Measurements from ENCODE around the gene ICAM5.
A peak's percentile ranks its signal among the peaks of the same experiment; 100 is the strongest.
"Not testable (repeated sequence)": the region's sequence is repeated elsewhere in the genome, so short reads cannot be mapped to it uniquely, and the experiment has no call there.

ICAM5 gene, protein sequence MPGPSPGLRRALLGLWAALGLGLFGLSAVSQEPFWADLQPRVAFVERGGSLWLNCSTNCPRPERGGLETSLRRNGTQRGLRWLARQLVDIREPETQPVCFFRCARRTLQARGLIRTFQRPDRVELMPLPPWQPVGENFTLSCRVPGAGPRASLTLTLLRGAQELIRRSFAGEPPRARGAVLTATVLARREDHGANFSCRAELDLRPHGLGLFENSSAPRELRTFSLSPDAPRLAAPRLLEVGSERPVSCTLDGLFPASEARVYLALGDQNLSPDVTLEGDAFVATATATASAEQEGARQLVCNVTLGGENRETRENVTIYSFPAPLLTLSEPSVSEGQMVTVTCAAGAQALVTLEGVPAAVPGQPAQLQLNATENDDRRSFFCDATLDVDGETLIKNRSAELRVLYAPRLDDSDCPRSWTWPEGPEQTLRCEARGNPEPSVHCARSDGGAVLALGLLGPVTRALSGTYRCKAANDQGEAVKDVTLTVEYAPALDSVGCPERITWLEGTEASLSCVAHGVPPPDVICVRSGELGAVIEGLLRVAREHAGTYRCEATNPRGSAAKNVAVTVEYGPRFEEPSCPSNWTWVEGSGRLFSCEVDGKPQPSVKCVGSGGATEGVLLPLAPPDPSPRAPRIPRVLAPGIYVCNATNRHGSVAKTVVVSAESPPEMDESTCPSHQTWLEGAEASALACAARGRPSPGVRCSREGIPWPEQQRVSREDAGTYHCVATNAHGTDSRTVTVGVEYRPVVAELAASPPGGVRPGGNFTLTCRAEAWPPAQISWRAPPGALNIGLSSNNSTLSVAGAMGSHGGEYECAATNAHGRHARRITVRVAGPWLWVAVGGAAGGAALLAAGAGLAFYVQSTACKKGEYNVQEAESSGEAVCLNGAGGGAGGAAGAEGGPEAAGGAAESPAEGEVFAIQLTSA

DNA sequence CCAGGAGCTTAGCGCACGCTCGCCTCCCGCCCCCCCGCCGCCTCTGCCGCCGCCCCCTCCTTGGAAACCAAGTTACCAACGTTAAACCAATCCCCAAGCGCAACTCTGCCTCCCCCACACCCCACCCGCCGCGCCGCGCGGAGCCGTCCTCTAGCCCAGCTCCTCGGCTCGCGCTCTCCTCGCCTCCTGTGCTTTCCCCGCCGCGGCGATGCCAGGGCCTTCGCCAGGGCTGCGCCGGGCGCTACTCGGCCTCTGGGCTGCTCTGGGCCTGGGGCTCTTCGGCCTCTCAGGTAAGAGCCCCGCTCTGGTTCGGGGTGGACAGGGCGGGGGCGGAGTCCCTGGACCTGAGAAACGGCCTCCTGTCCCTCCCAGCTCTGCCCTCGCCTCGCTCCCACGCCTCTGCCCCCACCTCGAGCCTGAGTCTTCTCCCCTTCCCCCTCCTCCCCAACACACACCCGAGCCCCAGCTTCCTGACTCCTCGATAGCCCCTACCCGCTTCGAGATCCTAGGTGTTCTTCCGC lies at the start of gene ICAM5:
ICAM5 (plus strand) TSS at position 117 of the 521 bp plus-strand sequence; CDS start at position 209, 92 bp downstream.
- DNase-seq: peak; percentile 84

DNA sequence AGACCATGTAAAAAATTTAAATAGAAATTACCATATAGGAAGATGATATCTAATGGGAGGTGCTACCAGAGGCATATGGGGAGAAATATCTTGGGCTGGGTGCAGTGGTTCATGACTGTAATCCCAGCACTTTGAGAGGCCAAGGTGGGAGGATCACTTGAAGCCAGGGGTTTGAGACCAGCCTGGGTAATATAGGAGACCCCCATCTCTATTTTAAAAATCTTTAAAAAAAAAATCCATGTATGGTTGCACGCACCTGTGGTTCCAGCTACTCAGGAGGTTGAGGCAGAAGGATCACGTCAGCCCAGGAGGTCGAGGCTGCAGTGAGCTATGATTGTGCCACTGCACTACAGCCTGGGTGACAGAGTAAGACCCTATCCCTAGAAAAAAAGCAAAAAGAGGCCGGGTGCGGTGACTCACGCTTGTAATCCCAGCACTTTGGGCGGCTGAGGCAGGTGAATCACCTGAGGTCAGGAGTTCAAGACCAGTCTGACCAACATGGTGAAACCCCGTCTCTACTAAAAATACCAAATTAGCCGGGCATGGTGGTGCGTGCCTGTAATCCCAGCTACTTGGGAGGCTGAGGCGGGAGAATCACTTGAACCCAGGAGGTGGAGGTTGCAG lies 47.8 kb upstream of the ICAM5 start:
- DNase-seq: not testable (repeated sequence)

DNA sequence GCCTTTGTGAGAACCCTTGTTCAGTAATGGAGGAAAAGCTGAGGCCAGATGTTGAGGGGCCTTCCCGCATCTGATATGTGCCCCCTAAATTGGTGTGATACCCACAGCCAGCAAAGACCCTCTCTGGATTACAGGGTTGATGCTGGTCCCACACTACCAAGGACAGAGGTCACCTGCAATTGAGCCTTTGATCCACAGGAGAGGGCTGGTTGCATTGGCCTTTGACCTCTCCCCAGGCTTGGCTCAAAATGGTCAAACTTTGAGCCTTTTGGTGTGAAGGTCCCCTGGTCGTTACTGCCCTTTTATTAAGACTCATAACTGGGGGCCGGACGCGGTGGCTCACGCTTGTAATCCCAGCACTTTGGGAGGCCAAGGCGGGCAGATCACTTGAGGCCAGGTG lies 46.1 kb upstream of the ICAM5 start:
- DNase-seq: no peak

DNA sequence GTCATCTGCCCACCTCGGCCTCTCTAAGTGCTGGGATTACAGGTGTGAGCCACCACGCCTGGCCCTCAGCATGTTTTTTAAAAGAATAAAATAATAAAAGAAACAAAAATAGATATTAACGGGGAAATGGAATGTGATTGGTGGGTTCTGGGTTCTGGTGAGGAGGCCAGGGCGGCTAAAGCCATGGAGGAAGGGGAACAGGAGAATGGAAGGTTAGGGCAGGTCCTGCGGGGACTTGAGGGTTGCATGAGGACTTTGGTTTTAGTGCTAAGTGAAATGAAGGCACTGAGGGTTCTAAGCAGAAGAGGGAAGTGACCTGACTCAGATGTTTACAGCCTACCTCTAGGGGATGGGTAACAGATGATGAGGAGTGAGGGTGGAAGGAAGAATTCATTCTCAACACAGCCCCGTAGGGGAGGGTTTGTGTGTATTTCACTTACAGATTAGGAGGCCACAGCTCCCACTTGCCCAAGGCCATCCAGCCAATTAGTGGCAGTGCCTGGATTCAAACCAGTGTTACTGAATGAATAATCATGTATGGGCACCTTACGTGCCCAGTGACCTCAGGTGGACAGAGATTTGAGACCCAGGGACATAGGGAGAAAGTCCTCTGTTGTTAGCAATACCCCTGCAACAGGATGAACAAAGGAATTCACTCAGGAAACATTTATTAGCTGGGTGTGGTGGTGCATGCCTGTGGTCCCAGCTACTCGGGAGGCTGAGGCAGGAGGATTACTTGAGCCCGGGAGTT lies 44.4 kb upstream of the ICAM5 start:
- peak; percentile 16 for DNase-seq

DNA sequence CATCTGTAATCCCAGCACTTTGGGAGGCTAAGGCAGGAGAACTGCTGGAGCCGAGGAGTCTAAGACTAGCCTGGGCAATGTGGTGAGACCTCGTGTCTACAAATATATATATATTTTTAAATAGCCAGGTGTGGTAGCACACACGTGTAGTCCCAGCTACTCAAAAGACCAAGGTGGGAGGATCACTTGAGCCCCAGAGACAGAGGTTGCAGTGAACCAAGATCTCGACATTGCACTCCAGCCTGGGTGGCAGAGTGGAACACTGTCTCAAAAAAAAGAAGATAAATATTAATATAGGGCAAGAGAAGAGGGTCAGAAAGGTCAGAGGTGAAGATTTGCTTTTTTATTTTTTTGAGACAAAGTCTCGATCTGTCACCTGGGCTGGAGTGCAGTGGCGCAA lies 43.2 kb upstream of the ICAM5 start:
- DNase-seq: no peak

DNA sequence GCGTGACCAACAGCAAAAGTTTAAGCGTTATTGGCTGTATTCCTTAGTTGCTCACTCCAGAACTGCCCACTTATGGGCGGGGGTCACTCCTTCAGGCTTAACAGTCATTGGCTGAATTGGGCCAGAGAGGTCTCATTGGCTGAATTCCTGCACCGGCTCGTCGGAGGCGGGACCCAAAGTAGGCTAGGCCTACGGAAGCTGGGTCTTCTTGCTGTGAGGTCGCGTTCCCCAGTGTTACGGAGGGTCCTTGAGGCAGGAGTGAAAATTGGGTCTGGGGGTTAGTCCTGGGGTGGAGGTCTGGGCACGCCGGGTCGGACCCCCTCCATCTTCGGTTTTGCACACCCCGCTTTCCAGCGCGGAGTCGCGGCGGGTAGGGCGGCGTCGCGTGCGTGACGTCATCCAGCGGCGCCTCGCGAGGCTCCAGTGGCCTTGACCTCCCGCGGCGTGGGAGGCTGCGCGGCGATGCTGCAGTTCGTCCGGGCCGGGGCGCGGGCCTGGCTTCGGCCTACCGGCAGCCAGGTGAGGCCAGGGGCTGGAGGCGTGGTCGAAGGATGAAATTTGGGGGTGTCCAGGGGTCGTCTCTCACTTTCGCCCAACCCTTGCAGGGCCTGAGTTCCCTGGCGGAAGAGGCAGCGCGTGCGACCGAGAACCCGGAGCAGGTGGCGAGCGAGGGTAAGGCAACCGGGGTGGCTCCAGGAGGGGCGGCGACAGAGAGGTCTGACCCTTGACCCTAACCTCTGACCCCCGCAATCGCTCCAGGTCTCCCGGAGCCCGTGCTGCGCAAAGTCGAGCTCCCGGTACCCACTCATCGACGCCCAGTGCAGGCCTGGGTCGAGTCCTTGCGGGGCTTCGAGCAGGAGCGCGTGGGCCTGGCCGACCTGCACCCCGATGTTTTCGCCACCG lies 37.7 kb upstream of the ICAM5 start, which contains the start of gene MRPL4:
MRPL4 (plus strand) TSS at position 423 of the 903 bp plus-strand sequence; CDS start at position 463, 40 bp downstream.
- DNase-seq: peak; percentile 98

DNA sequence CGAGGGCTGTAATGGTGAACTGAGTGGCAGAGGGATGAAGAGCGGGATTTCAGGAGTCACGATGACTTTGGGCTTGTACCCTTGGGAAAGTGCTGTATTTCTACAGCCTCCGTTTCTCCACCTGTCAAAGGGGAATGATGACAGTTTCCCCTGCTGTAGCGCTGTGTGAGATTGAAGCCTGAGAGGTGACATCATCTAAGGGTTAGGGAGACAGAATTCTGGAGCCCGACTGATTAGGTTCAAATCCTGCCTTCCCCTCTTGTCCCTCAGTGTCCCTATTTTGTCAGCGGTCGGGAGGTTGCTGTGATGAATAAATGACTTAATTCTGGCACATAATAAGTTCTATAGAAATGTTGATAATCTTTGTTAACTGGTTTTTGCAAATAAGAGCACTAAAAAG lies 37.0 kb upstream of the ICAM5 start:
- no peak for DNase-seq

DNA sequence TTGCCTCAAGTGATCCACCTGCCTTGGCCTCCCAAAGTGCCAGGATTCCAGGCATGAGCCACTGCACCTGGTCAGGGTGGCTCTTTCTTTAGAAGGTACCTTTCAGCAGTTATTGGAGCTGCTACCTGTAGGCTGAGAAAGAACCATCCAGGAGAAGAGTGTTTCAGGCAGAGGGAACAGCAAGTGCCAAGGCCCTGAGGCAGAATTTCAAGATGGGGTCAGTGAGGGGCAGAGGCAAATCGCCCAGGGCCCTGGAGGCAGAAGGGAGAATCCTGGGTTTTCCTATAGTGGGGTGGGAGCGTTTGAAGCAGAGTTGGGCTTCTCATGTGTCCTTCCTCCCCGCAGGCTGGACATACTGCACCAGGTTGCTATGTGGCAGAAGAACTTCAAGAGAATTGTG lies 35.5 kb upstream of the ICAM5 start:
- DNase-seq: no peak

DNA sequence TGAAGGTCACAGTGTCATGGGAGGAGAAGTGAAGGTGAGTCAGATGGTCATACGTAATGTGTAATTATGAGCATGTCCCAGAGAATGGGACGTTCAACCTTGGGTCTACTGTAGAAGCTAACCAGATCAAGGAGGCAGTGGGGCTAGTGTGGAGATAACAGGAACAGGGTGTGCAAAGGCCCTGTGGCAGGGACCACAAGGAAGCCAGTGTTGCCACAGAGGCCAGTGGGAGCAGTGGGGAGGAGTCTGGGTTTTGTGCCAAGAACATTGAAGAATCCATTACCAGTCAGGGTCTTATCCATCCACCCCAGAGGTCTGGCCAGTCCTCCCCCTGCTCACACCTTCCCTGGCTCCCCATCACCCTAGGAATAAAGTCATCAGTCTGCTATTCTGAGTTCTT lies 34.4 kb upstream of the ICAM5 start:
- no peak for DNase-seq

DNA sequence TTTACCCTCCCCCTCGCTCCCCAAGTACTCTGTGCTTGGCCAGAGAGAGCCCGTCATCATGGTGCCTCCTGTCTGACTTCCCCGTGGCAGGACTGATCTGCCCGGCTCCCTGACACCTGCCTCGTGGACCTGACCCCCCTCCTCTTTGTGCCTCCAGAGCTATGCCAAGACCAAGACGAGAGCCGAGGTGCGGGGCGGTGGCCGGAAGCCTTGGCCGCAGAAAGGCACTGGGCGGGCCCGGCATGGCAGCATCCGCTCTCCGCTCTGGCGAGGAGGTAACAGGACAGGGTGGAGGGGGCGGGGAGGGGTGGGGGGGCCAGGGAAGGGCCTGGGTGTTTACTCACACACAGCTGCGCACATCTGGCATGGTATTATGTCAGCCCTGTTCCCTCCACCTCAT lies 33.2 kb upstream of the ICAM5 start:
- DNase-seq: no peak

DNA sequence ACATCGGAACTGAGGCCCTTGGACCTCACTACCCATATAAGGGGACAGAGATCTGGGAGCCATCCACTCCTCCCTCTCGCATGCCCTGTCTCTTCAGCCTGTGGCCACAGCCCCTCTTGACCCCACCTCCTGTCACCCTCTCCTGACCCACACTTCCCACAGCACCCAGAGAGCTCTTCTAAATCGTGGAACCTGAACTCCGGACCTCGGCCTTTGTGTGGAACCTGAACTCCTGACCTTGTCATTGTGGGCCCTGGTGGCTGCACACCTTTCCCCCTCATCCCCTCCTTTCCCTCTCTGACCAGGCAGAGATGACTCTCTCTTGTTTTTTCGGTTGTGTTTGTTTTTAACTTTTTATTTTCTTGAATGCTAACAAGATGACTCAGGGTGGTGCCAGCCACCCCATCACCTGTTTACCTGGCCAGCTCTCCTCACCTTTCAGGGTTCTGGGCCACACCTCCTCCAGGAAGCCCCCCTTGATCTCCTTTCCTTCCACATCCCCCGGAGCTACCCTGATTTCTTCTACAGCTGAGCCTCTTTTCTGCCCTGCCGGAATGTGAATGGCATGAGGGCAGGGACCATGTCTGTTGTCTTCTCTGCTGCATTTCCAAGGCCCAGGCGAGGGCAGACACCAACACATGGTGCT lies 32.7 kb upstream of the ICAM5 start:
- no peak for DNase-seq

DNA sequence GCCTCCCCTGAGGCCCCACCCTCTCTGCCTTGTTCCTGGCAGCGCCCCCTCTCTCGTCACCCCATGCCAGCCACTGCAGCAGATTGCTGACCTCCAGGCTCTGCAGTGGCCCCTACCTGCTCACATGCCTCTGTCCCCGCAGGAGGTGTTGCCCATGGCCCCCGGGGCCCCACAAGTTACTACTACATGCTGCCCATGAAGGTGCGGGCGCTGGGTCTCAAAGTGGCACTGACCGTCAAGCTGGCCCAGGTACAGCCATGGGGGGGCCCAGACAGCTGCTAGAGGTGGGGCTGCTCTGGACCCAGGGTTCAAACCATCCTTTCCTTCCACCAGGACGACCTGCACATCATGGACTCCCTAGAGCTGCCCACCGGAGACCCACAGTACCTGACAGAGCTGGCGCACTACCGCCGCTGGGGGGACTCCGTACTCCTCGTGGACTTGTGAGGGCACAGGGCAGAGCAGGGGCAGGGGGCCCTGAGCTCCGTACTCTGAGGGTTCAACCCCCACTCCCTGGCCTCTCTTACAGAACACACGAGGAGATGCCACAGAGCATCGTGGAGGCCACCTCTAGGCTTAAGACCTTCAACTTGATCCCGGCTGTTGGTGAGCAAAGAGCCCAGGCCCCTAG lies 31.6 kb upstream of the ICAM5 start:
- no peak for DNase-seq

DNA sequence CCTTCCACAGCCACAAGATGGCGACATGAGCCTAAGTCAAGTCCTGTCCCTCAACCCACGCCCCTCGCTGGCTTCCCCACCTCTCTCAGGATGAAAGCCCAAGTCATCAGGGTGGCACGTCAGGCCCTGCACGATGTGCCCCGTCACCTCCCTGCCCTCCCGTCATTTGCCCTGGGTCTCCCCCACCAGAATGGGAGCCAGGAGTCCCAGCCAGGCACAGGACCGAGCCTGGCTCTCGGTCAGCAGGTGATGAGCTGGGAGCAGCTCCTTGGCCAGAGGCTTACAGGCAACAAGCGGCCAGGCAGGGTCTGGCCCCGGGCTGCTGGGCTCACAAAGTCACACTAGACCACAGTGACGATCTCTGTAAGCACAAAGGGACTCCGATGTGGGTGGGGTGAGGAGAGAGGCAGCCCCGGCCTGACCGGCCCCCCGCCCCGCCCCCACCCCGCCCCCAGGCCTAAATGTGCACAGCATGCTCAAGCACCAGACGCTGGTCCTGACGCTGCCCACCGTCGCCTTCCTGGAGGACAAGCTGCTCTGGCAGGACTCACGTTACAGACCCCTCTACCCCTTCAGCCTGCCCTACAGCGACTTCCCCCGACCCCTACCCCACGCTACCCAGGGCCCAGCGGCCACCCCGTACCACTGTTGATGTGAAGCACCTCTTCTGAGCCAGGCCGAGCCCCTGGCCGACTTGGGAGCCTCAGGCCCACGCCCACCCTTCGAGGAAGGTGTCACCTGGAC lies 30.4 kb upstream of the ICAM5 start:
- peak; percentile 91 for DNase-seq

DNA sequence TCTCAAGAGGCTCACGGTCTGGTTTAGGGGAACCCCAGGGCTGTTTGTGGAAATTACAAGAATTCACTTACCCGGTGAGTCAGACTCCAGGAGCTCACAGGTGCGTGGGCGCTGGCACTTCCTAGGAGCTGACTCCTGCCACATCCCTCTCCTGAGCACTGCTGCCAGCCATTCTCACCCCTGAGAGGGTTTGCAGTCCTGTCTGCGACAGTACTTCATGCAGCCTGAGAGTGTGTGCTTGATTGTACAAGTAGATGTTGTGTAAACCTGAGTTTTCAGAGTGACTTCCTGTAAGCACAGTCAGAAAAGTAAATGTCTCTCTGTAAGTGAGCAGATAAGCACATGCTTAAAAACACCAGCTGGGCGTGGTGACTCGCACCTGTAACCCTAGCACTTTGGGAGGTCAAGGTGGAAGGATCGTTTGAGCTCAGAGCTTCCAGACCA lies 29.6 kb upstream of the ICAM5 start:
- DNase-seq: no peak

DNA sequence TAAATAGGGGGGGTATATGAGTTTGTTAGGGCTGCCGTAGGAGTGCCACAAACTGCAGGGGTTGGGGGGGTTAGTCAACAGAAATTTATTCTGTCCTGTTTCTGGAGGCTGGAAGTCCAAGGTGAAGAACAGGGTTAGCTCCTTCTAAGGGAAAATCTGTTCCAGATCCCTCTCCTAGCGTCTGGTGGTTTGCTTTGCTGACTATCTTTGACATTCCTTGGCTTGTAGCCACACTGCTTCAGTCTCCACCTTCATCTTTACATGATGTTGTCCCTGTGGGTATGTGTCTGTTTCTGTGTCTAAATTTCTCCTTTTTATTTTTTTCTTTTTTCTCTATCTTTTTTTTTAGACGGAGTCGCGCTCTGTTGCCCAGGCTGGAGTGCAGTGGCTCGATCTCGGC lies 27.0 kb upstream of the ICAM5 start:
- DNase-seq: no peak

DNA sequence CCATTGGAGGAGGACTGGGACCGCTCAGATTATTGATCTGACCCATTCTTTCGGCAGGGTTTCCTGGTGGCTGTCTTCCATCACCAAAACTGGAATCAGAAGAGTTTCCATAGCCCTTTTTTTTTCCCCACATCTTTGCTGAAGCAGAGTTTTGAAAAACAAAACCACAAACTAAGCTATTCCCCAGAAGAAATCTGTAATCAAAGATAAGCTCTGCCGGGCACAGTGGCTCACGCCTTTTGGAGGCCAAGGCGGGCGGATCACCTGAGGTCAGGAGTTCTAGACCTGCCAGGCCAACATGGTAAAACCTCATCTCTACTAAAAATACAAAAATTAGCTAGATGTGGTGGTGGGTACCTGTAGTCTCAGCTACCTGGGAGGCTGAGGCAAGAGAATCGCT lies 23.0 kb upstream of the ICAM5 start:
- DNase-seq: no peak

DNA sequence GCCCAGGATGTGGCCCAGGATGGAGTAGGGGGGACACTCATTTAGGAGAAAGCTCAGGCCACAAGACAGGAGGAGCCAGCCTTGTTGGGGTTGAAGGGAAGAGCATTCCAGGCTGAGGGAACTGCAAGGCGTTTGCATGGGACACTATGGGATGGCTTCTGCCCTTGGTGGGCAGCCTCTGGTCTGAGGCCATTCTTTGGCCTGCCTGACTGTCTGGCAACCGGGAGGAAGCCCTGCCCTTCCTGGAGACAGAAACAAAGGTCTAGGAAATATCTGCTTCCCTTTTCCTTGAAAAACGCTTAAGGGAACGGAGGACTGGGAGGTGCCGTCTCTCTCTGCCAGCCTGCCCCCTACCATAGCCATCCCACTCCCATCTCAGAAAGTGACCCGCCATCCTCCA lies 21.7 kb upstream of the ICAM5 start:
- DNase-seq: no peak

DNA sequence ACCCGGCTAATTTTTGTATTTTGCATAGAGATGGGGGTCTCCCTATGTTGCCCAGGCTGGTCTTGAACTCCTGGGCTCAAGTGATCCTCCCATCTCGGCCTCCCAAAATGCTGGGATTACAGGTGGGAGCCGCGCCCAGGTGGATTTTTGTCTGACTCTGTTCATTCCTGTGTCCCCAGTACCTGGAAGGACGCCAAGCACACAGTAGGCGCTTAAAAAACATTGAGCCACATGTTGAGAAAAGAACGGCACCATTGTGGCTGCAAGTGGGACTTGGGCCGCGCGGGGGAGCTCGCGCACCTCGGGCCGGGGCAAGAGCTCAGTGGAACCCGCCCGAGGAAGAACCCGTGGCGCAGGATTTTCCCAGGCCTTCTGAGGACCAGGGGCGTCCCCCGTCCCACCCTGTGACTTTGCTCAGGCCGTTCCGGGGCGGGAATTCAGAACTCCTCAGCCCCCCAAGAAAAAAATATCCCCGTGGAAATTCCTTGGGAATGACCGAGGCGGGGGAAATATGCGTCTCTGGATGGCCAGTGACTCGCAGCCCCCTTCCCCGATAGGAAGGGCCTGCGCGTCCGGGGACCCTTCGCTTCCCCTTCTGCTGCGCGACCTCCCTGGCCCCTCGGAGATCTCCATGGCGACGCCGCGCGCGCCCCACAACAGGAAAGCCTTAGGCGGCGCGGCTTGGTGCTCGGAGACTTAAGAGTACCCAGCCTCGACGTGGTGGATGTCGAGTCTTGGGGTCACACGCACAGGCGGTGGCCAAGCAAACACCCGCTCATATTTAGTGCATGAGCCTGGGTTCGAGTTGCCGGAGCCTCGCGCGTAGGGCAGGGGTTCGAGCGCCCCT lies 20.2 kb upstream of the ICAM5 start:
- DNase-seq: peak; percentile 79

Measured in NCI-H82 (cell line).